HepG2 (cell line): ENCODE measurements around the gene NTM. TPM values are rescaled to one million over a fixed set of nuclear protein-coding genes. Genes with fewer than 3 reads are reported as not detected.

ENCODE experiments used
- ATAC-seq: fragments of 200-7000 bp; cut with Tn5 transposase; 3 replicates; pipeline ENCODE4 v1.9.1; 2020; ENCODE audit warnings: mild to moderate bottlenecking, moderate library complexity
- BruUV-seq: library from RNA; stranded (reverse); fragments of 400-500 nt; replicated peaks from 2 replicates; lab custom pipeline; 2021; lab: Mats Ljungman, UMichigan
- CTCF ChIA-PET: fragments of 300-600 bp; formaldehyde crosslinking; extraction: SDS; loops from one replicate; lab custom pipeline; 2021; ENCODE audit warnings: low total read pairs, inconsistent platforms, low intra/inter-chr PET ratio; lab: Yijun Ruan, JAX
- POLR2A ChIA-PET: fragments of 350-600 bp; sonication (Branson Sonifier 250); formaldehyde crosslinking; loops from one replicate; lab custom pipeline; 2020; ENCODE audit warnings: antibody characterized with exemption, inconsistent platforms; lab: Yijun Ruan, JAX
- DNase-seq: peaks from one replicate; pipeline ENCODE4 v3.0.0-alpha.2; 2015; ENCODE audit warnings: low spot score
- FAIRE-seq: peaks from 3 replicates; lab custom pipeline; 2011; peaks lifted over from hg19 to GRCh38; lab: Jason Lieb, UNC
- H2AFZ ChIP-seq: one replicate; pipeline ENCODE4 v1.6.1; 2011; ENCODE audit warnings: low read length, inconsistent platforms
- H3K27ac ChIP-seq: fragments of 300-600 bp; 3 replicates; pipeline ENCODE4 v1.8.0; 2011; ENCODE audit warnings: mixed run types, mild to moderate bottlenecking, mixed read lengths, low read length, inconsistent platforms; ENCODE audit not compliant: insufficient read depth; ENCODE audit errors: extremely low read length
- H3K27me3 ChIP-seq, 2 experiments: fragments of 200-600 bp in 1 of 2; 2 replicates in 1 of 2; 3 replicates in 1 of 2; pipeline versions ENCODE4 v1.6.0 to v1.8.0; 2011; ENCODE audit warnings: low read length in 2 of 2, mild to moderate bottlenecking in 2 of 2, moderate library complexity in 2 of 2, inconsistent platforms in 1 of 2; ENCODE audit not compliant: insufficient read depth in 2 of 2, control insufficient read depth in 1 of 2
- H3K36me3 ChIP-seq, 2 experiments: fragments of 200-600 bp in 1 of 2; replicated peaks in 1 of 2; 2 replicates in 1 of 2; 3 replicates in 1 of 2; pipeline versions ENCODE4 v1.5.1 to v1.8.0; 2011; ENCODE audit warnings: low read length in 2 of 2, inconsistent platforms in 1 of 2; ENCODE audit not compliant: insufficient read depth in 2 of 2, control insufficient read depth in 1 of 2
- H3K4me1 ChIP-seq: 2 replicates; pipeline ENCODE4 v1.5.1; 2012; ENCODE audit warnings: low read length, inconsistent platforms; ENCODE audit not compliant: insufficient read depth
- H3K4me2 ChIP-seq: 2 replicates; pipeline ENCODE4 v1.6.0; 2011; ENCODE audit warnings: low read depth, low read length, inconsistent platforms
- H3K4me3 ChIP-seq, 3 experiments: fragments of 200-600 bp in 1 of 3; sonication (generic), shearing (Covaris generic) in 1 of 3; replicated peaks in 1 of 3; 2 replicates each; pipeline ENCODE4 v1.5.1; 2011 to 2016; ENCODE audit warnings: low read length in 3 of 3, inconsistent platforms in 2 of 3, low read depth in 2 of 3, mild to moderate bottlenecking in 2 of 3, control low read depth in 1 of 3, mixed read lengths in 1 of 3; ENCODE audit not compliant: insufficient read depth in 1 of 3
- H3K79me2 ChIP-seq: one replicate; pipeline ENCODE4 v1.6.1; 2011; ENCODE audit warnings: low read length, inconsistent platforms; ENCODE audit not compliant: insufficient read depth
- H3K9ac ChIP-seq: 2 replicates; pipeline ENCODE4 v1.6.0; 2011; ENCODE audit warnings: mild to moderate bottlenecking, low read depth, low read length, inconsistent platforms; ENCODE audit not compliant: insufficient read depth
- H3K9me3 ChIP-seq: 2 replicates; pipeline ENCODE4 v1.5.1; 2012; ENCODE audit warnings: mild to moderate bottlenecking, low read length
- H4K20me1 ChIP-seq: 2 replicates; pipeline ENCODE4 v1.6.0; 2011; ENCODE audit warnings: inconsistent platforms, mild to moderate bottlenecking, low read length, moderate library complexity; ENCODE audit not compliant: insufficient read depth
- ARID3A ChIP-seq: IDR thresholded peaks from 2 replicates; pipeline ENCODE4 v1.6.1; 2012; ENCODE audit warnings: low read depth, low read length, improper control_type of control experiment
- CHD4 ChIP-seq: fragments of 200-600 bp; sonication (generic); IDR thresholded peaks from 2 replicates; pipeline ENCODE4 v1.7.0; 2017; ENCODE audit warnings: mild to moderate bottlenecking, low read length, borderline replicate concordance
- KLF16 ChIP-seq, 2 experiments: sonication (generic) in 1 of 2; formaldehyde crosslinking in 1 of 2; IDR thresholded peaks; 2 replicates each; pipeline versions ENCODE4 v1.6.1 to v1.8.0; 2016 to 2023; ENCODE audit warnings: missing genetic modification reagents in 2 of 2, missing compliant biosample characterization in 1 of 2
- LBX2 ChIP-seq: sonication (generic); formaldehyde crosslinking; IDR thresholded peaks from 2 replicates; pipeline ENCODE4 v1.5.0; 2020; ENCODE audit warnings: missing genetic modification reagents, mild to moderate bottlenecking, borderline replicate concordance
- MATR3 ChIP-seq: sonication (generic); formaldehyde crosslinking; IDR thresholded peaks from 2 replicates; pipeline ENCODE4 v1.4.0; 2020; ENCODE audit warnings: missing genetic modification reagents
- PHF21A ChIP-seq: sonication (generic); formaldehyde crosslinking; IDR thresholded peaks from 2 replicates; pipeline ENCODE4 v1.5.0; 2020; ENCODE audit warnings: mild to moderate bottlenecking, missing genetic modification reagents
- RFX3 ChIP-seq: IDR thresholded peaks from 2 replicates; pipeline ENCODE4 v1.6.1; 2016; ENCODE audit warnings: missing biosample characterization, missing genetic modification reagents
- SMC3 ChIP-seq: IDR thresholded peaks from 2 replicates; pipeline ENCODE4 v1.6.1; 2011; ENCODE audit warnings: low read length, improper control_type of control experiment
- TRIM22 ChIP-seq: fragments of 450-650 bp; IDR thresholded peaks from 2 replicates; pipeline ENCODE4 v1.6.1; 2017
- ZBTB7B ChIP-seq: sonication (generic); formaldehyde crosslinking; IDR thresholded peaks from 2 replicates; pipeline ENCODE4 v1.4.0; 2020; ENCODE audit warnings: missing genetic modification reagents
- ZC3H13 ChIP-seq: sonication (generic); formaldehyde crosslinking; IDR thresholded peaks from 2 replicates; pipeline ENCODE4 v1.8.1; 2023; ENCODE audit warnings: mild to moderate bottlenecking, missing genetic modification reagents, moderate library complexity
- ZNF235 ChIP-seq: sonication (generic); formaldehyde crosslinking; IDR thresholded peaks from 2 replicates; pipeline ENCODE4 v1.8.1; 2023; ENCODE audit warnings: mild to moderate bottlenecking, missing genetic modification reagents, borderline replicate concordance
- ZNF275 ChIP-seq: sonication (generic); formaldehyde crosslinking; IDR thresholded peaks from 2 replicates; pipeline ENCODE4 v1.8.0; 2022; ENCODE audit warnings: missing genetic modification reagents, mild to moderate bottlenecking, inconsistent platforms, borderline replicate concordance
- ZNF446 ChIP-seq: sonication (generic); formaldehyde crosslinking; IDR thresholded peaks from 2 replicates; pipeline ENCODE4 v1.5.0; 2020; ENCODE audit warnings: mild to moderate bottlenecking, missing genetic modification reagents
- ZNF614 ChIP-seq: IDR thresholded peaks from 2 replicates; pipeline ENCODE4 v1.6.1; 2018; ENCODE audit warnings: missing biosample characterization, missing genetic modification reagents, inconsistent platforms, borderline replicate concordance
- WGBS: methylation state at CpG from one replicate; pipeline ENCODE4 v1.1.6; 2017; ENCODE audit warnings: low lambda C conversion rate; 5-methylcytosine and 5-hydroxymethylcytosine counted together
- in situ Hi-C: cut with HindIII; loops from 2 replicates; pipeline ENCODE4 v1.10.0; 2017; ENCODE audit warnings: low pct_unique_long_range_greater_than_20kb; ENCODE audit not compliant: extremely low pct_ligation_motif_present
- intact Hi-C: fragments of 100-400 bp; cut with micrococcal nuclease; formaldehyde crosslinking; loops from one replicate; pipeline ENCODE4 v1.10.0; 2022; ENCODE audit not compliant: unreplicated experiment
- polyA plus RNA-seq, 8 experiments: library from polyadenylated mRNA; depleted of rRNA in 3 of 8; stranded (reverse) in 7 of 8; unstranded in 1 of 8; fragments of >200 nt; fragmentation: Illumina TruSeq in 4 of 8; extraction: Trizol in 4 of 8; gene quantifications; 2 replicates each; pipeline versions ENCODE4 v1.2.1 to v1.2.3, GENCODE V29; 2011 to 2016; ENCODE audit warnings: low read depth in 4 of 8, missing spikeins in 1 of 8, mixed read lengths in 1 of 8; ENCODE audit not compliant: insufficient read depth in 1 of 8
- total RNA-seq, 5 experiments: library from RNA; depleted of rRNA; stranded (reverse); fragments of >200 nt; fragmentation: Illumina TruSeq; extraction: Trizol; gene quantifications; 2 replicates each; pipeline ENCODE4 v1.2.3, GENCODE V29; 2016; ENCODE audit warnings: low read depth in 1 of 5

The NTM gene
- total and polyA plus RNA-seq, 2 of the 13 experiments (the other 11 are each of a cell fraction or from before 2014, with no cell fraction given) = not detected

GRCh38 chr11:131421066-131421855 is 50.8 kb downstream of the NTM start:
- in situ Hi-C loops (no loop called here), intact Hi-C loops (no loop called here)
- DNase-seq (no peak), FAIRE-seq (no peak)
- 24% methylated on average over 7 of the region's 10 CpGs for WGBS
- no peaks in the 10 kb centered on the region for H4K20me1 ChIP-seq
- no peak overlapping the region for H3K27ac ChIP-seq
- ChIA-PET CTCF (no interaction called here), POLR2A (no interaction called here)
- H3K4me1 ChIP-seq = no peaks in the 10 kb centered on the region; the same call in 1 of the 2 replicates
- no peak overlapping the region for H3K9ac ChIP-seq
- BruUV-seq = no TSS peak
- 0 out of 5 replicates have a peak, but pooled peaks cover 0 to 2% of the 10 kb centered on the region in 2 experiments for H3K27me3 ChIP-seq
- no peaks in the 10 kb centered on the region for H3K36me3 ChIP-seq
- no peaks in the 10 kb centered on the region for H3K79me2 ChIP-seq
- no peak overlapping the region for H3K4me3 ChIP-seq
- no peak for TF ChIP-seq MATR3 (CRISPR knock-in tag)
- no peak for TF ChIP-seq LBX2 (CRISPR knock-in tag)
- no peak for TF ChIP-seq RFX3 (CRISPR knock-in tag)
- TF ChIP-seq TRIM22 = no peak
- no peak for TF ChIP-seq CHD4
- no peak for TF ChIP-seq ZNF275 (CRISPR knock-in tag)
- no peak for TF ChIP-seq ZBTB7B (CRISPR knock-in tag)
- no peak for TF ChIP-seq ZNF614 (CRISPR knock-in tag)
- no peak for TF ChIP-seq PHF21A (CRISPR knock-in tag)
- TF ChIP-seq ZC3H13 (CRISPR knock-in tag) = no peak
- TF ChIP-seq ARID3A = no peak
- TF ChIP-seq KLF16 (CRISPR knock-in tag; IDR thresholded peaks at IDR 0.05) = no peak
- no peak for TF ChIP-seq ZNF235
- TF ChIP-seq ZNF446 (CRISPR knock-in tag) = no peak
- TF ChIP-seq SMC3 = no peak
- TF ChIP-seq, all 625 proteins: peak for 0
- no peak overlapping the region for H3K4me2 ChIP-seq
- no peaks in the 10 kb centered on the region for H3K9me3 ChIP-seq
- H2AFZ ChIP-seq = no peak overlapping the region
- no peak for ATAC-seq
